ENCODE data around the gene SEC24D.

The SEC24D gene

DNA sequence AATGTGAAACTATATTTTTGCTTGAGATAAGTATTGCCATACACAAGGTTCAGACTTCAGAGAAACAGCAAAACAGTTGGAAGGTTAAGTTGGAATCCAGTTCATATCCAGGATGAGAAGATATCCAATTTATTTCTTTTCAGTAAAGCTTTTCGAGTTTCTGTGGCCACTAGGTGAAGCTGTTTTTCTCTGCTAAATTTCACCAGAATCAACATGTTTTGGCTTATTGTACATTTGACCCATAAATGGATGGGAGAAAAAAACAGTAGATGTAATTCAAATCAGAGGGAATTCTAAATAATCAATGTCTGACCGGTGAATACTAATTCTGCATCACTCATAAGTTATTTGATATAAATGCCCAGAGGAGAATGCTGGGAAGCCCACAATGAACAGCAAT is 159.8 kb downstream of the SEC24D start:
- no peak for DNase-seq (ENCODE audit: low spot score)
- no peak for TF ChIP-seq CTCF (IDR thresholded peaks at IDR 0.05; ENCODE audit: borderline replicate concordance, control extremely low read depth, extremely low read depth, insufficient read depth, missing control alignments)
- in situ Hi-C loops (cut with MboI; ENCODE audit: low sequenced_read_pairs, unreplicated experiment): loop anchor here (25.0 kb wide), 1 partner anchor 389 kb away; no protein-coding TSS in a partner anchor

Data from GM13976 (cell line).